DND-41 (cell line): ENCODE measurements around the gene OGN.
A peak's percentile ranks its signal among the peaks of the same experiment; 100 is the strongest.

Experiments used
- ATAC-seq: fragments of 200-7000 bp; cut with Tn5 transposase; 3 replicates; pipeline ENCODE4 v1.9.1; 2021; ENCODE audit warnings: low read depth; ENCODE audit not compliant: insufficient read depth
- DNase-seq: peaks from one replicate; pipeline ENCODE4 v3.0.0-alpha.2; 2020
- H2AFZ ChIP-seq: 2 replicates; pipeline ENCODE4 v1.6.0; 2012; ENCODE audit warnings: low read depth, low read length
- H3K27ac ChIP-seq: 2 replicates; pipeline ENCODE4 v1.5.1; 2012; ENCODE audit warnings: low read length, inconsistent platforms
- H3K27me3 ChIP-seq: fragments of 200-600 bp; sonication (generic); 2 replicates; pipeline ENCODE4 v1.6.0; 2012; ENCODE audit warnings: low read length, mild to moderate bottlenecking, inconsistent platforms; ENCODE audit not compliant: insufficient read depth, poor library complexity
- H3K36me3 ChIP-seq: 2 replicates; pipeline ENCODE4 v1.5.1; 2012; ENCODE audit warnings: low read length, inconsistent platforms; ENCODE audit not compliant: insufficient read depth
- H3K4me1 ChIP-seq: 2 replicates; pipeline ENCODE4 v1.5.1; 2012; ENCODE audit warnings: mild to moderate bottlenecking, low read length; ENCODE audit not compliant: insufficient read depth
- H3K4me2 ChIP-seq: 2 replicates; pipeline ENCODE4 v1.6.0; 2012; ENCODE audit warnings: mild to moderate bottlenecking, moderate library complexity, low read length, inconsistent platforms; ENCODE audit not compliant: insufficient read depth
- H3K4me3 ChIP-seq, 2 experiments: fragments of 200-600 bp in 1 of 2; shearing (Covaris generic) in 1 of 2; 2 replicates each; pipeline ENCODE4 v1.5.1; 2012 to 2016; ENCODE audit warnings: inconsistent platforms in 2 of 2, low read length in 2 of 2, mild to moderate bottlenecking in 2 of 2, low read depth in 1 of 2, moderate library complexity in 1 of 2
- H3K79me2 ChIP-seq: 2 replicates; pipeline ENCODE4 v1.6.0; 2012; ENCODE audit warnings: low read length, inconsistent platforms; ENCODE audit not compliant: insufficient read depth
- H3K9ac ChIP-seq: 2 replicates; pipeline ENCODE4 v1.6.0; 2012; ENCODE audit warnings: low read depth, mild to moderate bottlenecking, inconsistent platforms, low read length, moderate library complexity
- H3K9me3 ChIP-seq: 2 replicates; pipeline ENCODE4 v1.5.1; 2012; ENCODE audit warnings: low read length, moderate library complexity, mild to moderate bottlenecking, inconsistent platforms; ENCODE audit not compliant: insufficient read depth, severe bottlenecking
- H4K20me1 ChIP-seq: 2 replicates; pipeline ENCODE4 v1.6.0; 2012; ENCODE audit warnings: low read length; ENCODE audit not compliant: insufficient read depth
- EZH2 ChIP-seq: IDR thresholded peaks from 3 replicates; pipeline ENCODE4 v1.6.1; 2012; ENCODE audit warnings: borderline replicate concordance, low read depth, mild to moderate bottlenecking, moderate library complexity, low read length, inconsistent platforms; ENCODE audit not compliant: severe bottlenecking
- TF ChIP-seq, protein P1 (sequence below): IDR thresholded peaks from 2 replicates; pipeline ENCODE4 v1.5.1; 2012; ENCODE audit warnings: borderline replicate concordance, low read length, moderate library complexity, mild to moderate bottlenecking; ENCODE audit not compliant: poor library complexity, severe bottlenecking; ENCODE audit errors: extremely low read depth

Gene OGN

DNA sequence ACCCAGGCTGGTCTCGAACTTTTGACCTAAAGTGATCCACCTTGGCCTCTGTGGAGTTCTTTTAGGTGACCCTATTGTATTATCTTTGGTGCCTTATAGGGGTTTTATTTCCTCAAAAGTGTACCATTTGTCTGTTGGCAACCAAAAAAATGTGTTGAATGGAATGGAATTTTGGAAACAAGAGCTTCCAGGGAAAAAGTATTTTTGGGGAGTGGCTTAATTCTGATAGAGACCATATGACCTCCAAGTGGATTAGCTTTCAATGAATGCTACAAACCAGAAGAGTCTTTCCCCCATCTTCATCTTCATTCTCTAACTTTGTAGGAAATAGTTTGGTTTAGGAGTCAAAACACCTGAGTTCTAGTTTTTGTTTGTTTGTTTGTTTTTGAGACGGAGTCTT, 3.4 kb upstream of the OGN start:
- ATAC-seq (no peak), DNase-seq (no peak)
- Histone ChIP-seq H3K4me1 (peaks cover 47% of the 10 kb centered on the region), H4K20me1 (no peaks in the 10 kb centered on the region), H3K4me2 (no peak overlapping the region), H2AFZ (no peak overlapping the region), H3K27ac (no peak overlapping the region), H3K9ac (no peak overlapping the region), H3K36me3 (no peaks in the 10 kb centered on the region), H3K27me3 (no peaks in the 10 kb centered on the region), H3K79me2 (peaks cover 29% of the 10 kb centered on the region; the same call in 1 of the 2 replicates), H3K4me3 (no peak overlapping the region), H3K9me3 (no peaks in the 10 kb centered on the region)
- TF ChIP-seq EZH2: no peak

DNA sequence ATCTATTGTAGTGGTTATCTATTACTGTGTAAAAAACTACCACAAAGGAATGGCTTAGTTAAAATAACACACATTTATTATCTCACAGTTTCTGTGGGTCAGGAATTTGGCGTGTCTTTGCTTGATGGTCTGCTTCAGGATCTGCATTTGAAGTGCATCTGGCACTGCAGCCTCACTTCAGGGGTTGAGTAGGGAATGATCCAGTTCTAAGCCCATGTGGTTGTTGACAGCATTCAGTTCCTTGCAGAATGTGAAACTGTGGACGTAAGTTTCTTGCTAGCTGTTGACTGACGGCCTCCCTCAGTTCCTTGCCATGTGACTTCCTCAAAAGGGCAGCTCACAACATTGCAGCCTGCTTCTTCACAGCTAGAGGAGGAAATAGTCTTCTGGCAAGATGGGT, 2.1 kb upstream of the OGN start:
- peak overlapping the region; percentile 40 for H3K9ac ChIP-seq
- H2AFZ ChIP-seq: peak overlapping the region; percentile 3; the same call in 1 of the 2 replicates
- H3K4me1 ChIP-seq: peaks cover 60% of the 10 kb centered on the region
- DNase-seq: peak; percentile 52
- H3K79me2 ChIP-seq: peaks cover 26% of the 10 kb centered on the region; the same call in 1 of the 2 replicates
- no peaks in the 10 kb centered on the region for H3K36me3 ChIP-seq
- H3K27ac ChIP-seq: peak overlapping the region; percentile 71
- no peaks in the 10 kb centered on the region for H3K27me3 ChIP-seq
- ATAC-seq: peak; percentile 69
- H3K9me3 ChIP-seq: no peaks in the 10 kb centered on the region
- peak overlapping the region; percentile 60 for H3K4me2 ChIP-seq
- H3K4me3 ChIP-seq: peak overlapping the region in 1 of 2 experiments; percentile 49; a peak in 2 of 4 replicates
- H4K20me1 ChIP-seq: no peaks in the 10 kb centered on the region
- TF ChIP-seq EZH2: no peak
- TF ChIP-seq, protein P1, sequence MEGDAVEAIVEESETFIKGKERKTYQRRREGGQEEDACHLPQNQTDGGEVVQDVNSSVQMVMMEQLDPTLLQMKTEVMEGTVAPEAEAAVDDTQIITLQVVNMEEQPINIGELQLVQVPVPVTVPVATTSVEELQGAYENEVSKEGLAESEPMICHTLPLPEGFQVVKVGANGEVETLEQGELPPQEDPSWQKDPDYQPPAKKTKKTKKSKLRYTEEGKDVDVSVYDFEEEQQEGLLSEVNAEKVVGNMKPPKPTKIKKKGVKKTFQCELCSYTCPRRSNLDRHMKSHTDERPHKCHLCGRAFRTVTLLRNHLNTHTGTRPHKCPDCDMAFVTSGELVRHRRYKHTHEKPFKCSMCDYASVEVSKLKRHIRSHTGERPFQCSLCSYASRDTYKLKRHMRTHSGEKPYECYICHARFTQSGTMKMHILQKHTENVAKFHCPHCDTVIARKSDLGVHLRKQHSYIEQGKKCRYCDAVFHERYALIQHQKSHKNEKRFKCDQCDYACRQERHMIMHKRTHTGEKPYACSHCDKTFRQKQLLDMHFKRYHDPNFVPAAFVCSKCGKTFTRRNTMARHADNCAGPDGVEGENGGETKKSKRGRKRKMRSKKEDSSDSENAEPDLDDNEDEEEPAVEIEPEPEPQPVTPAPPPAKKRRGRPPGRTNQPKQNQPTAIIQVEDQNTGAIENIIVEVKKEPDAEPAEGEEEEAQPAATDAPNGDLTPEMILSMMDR: peak; percentile 4

DNA sequence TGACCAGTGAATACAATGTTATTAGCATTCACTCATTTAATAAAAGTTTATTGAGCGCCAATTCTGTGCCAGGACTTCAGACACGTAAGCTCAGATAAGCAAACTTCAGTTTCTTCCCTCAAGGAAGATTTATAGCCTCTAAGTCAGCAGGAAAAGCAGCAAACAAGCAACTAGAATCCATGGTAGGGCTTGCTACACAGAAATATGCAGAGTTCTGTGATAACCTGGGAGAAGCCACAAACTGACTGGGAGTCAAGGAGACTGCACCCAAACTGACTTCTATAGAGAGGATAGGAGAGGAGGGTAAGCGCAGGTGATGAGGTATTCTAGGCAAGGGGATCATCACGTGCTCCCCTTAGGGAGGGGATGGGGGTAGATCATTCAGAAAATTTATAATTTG, 1.4 kb upstream of the OGN start:
- TF ChIP-seq, protein P1: no peak
- TF ChIP-seq EZH2: no peak
- Histone ChIP-seq H4K20me1 (no peaks in the 10 kb centered on the region), H3K4me3 (peak overlapping the region in 1 of 2 experiments; percentile 49; a peak in 1 of 4 replicates), H3K4me1 (peaks cover 65% of the 10 kb centered on the region), H3K9ac (peak overlapping the region; percentile 40), H3K27me3 (no peaks in the 10 kb centered on the region), H3K36me3 (no peaks in the 10 kb centered on the region), H3K9me3 (no peaks in the 10 kb centered on the region), H3K79me2 (peaks cover 29% of the 10 kb centered on the region; the same call in 1 of the 2 replicates), H3K4me2 (peak overlapping the region; percentile 60), H2AFZ (no peak overlapping the region), H3K27ac (peak overlapping the region; percentile 71)
- DNase-seq (no peak), ATAC-seq (no peak)

DNA sequence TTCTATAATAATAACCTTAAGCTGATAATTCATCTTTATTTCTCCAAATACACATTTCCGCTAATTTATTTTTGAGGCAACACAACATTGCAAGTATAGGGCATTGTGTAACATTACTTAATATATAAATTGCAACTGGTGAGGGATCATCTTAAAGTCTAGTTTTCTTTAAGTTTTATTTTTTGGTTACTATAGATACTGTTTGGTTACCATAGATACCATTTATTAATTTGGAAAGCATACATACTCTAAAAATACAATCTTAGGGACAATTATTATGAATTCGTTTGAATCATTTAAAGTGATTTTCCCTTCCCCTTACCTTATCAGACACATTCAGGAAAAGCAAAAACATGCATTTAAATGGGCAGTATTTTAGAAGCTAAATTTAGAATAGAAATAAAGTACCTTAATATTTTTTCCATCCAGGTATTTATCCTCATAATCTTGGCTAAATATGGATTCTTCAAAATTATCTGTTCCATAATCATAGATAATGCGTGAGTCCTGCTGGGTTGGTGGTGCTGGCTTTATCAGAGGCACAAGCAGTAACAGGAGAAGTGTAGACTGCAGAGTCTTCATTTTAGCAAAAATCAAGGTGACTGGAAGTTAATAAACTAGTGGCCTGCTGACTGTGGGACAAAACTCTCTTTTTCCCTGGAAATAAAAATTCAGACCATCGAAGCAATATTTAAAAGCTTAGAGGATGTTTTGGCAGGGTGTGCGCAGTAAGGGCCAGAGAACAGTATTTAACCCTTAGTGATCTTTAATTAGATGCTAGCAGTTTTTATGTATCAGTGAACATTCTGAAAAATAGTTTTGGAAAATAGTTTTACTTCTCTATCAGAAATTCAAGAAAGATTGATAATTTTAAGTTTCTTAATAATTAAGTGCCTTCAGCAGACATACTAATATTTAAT, 1.3 kb downstream of the OGN start:
- H3K79me2 ChIP-seq: peaks cover 23% of the 10 kb centered on the region; the same call in 1 of the 2 replicates
- TF ChIP-seq EZH2: no peak
- TF ChIP-seq, protein P1: no peak
- H3K4me2 ChIP-seq: peak overlapping the region; percentile 60
- no peaks in the 10 kb centered on the region for H3K9me3 ChIP-seq
- DNase-seq (no peak), ATAC-seq (no peak)
- H3K27me3 ChIP-seq: no peaks in the 10 kb centered on the region
- H4K20me1 ChIP-seq: no peaks in the 10 kb centered on the region
- no peak overlapping the region; the same call in 1 of the 2 replicates for H2AFZ ChIP-seq
- no peak overlapping the region for H3K9ac ChIP-seq
- H3K4me3 ChIP-seq: no peak overlapping the region; a peak in 1 of 4 replicates
- no peaks in the 10 kb centered on the region for H3K36me3 ChIP-seq
- H3K4me1 ChIP-seq: peaks cover 67% of the 10 kb centered on the region
- H3K27ac ChIP-seq: peak overlapping the region; percentile 66
